CD4-positive, alpha-beta T cell treated with Interleukin-4 for 4 hours (primary cell): Measurements from ENCODE around the gene VPS45.
A peak's percentile ranks its signal among the peaks of the same experiment; 100 is the strongest.

ENCODE experiments used
- DNase-seq: peaks from one replicate; pipeline ENCODE4 v3.0.0-alpha.2; 2020

Gene VPS45

GRCh38 chr1:150076066-150076465, 8.5 kb downstream of the VPS45 start:
- peak; percentile 56 for DNase-seq

- no peak for DNase-seq
Measured at GRCh38 chr1:150076985-150077384, 9.4 kb downstream of the VPS45 start.

- DNase-seq: no peak
Measured at GRCh38 chr1:150080784-150081183, 13.2 kb downstream of the VPS45 start.

DNA sequence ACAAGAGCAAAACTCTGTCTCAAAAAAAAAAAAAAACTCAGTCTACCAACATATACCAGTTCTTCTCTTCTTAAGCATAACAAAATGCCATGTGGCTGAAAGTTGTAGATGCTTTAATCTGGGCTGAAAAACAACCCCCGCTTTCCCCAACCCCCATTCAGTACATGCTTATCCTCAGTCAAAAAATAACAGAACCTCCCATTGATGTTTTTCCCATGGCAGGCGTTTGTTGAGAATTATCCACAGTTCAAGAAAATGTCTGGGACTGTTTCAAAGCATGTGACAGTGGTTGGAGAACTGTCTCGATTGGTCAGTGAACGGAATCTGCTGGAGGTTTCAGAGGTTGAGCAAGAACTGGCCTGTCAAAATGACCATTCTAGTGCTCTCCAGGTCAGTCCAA, 14.9 kb downstream of the VPS45 start:
- no peak for DNase-seq

DNA sequence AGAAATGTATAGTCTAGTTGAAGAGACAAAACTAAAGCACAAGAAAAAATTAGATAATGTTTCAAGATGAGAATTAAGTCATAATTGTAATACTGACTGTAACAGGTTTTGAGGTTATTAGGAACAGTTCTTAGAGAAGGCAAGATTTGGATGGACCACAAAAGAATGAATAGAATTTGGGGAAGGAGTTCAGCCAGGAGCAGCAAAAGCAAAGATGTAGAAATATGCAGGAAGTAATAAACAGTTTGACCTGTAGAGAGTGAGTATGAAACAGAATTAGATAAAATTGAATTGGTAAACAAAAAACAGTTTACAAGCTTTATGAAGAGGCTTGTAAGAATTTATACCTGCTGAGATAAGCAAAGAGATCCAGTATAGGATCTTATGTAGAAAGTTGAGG, 16.3 kb downstream of the VPS45 start:
- DNase-seq: no peak

DNA sequence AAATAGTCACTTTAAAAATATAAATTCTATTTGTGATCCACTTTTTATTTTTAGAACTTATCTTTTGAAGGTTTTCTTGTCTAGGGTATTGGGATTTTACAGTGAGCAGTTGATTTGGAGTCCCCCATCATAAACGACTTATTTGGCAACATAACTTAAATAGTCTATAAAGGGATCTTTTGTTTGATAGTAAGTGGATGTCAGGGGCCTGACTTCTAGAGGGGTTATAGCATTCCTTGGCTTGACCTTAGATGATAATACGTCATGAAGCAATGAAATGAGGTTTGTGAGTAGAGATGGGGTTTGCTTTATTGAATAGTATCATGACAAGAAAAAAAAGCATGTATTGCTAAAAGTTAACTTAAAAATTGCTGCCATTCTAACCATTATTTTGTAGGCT, 17.8 kb downstream of the VPS45 start:
- DNase-seq: no peak

DNA sequence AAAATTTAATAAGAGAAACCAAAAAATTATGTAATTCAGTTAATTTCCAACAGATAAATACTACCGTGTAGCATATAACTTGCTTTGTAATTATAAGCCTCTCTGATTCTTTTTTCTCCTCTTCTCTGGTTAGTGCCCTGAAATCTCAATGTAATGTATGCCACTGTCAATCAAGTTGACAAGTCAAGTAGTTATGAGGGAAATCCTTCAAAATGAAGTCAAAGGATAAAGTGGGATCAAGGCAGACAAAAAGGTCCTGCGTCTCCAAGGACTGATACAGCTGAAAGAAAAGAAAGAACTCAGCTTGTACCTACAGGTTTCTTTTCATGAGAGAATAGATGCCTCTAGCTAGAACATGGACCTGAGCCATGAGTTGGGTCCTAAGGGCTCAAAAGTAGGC, 19.8 kb downstream of the VPS45 start:
- DNase-seq: no peak

- no peak for DNase-seq
Measured at GRCh38 chr1:150089846-150090520, 22.4 kb downstream of the VPS45 start.

- DNase-seq: peak; percentile 37
Measured at GRCh38 chr1:150092180-150092791, 24.7 kb downstream of the VPS45 start.

GRCh38 chr1:150093805-150094204, 26.2 kb downstream of the VPS45 start:
- DNase-seq: no peak

DNA sequence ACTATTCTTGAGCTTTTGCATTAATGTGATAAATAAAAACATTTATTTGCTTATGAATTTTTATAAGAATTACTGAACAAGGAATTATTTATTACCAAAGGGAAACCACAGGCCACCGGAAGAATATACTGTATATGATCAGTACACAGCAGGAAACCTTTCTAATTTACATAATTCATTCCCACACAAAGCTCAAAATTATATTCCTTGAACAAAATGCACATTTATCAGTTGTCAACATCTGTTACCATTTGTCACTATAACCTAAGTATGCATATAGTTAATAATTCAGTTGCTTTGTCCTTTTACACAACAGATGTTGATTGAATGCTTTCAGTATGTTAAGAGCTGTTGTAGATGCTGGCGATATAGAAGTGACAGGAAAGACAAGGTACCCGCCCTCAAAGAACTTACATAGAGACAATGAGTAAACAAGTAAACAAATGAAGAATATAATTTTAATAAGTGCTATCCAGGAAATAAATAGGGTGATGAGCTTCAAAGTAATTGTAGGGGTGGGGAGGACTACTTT, 27.2 kb downstream of the VPS45 start:
- DNase-seq: peak; percentile 29

DNA sequence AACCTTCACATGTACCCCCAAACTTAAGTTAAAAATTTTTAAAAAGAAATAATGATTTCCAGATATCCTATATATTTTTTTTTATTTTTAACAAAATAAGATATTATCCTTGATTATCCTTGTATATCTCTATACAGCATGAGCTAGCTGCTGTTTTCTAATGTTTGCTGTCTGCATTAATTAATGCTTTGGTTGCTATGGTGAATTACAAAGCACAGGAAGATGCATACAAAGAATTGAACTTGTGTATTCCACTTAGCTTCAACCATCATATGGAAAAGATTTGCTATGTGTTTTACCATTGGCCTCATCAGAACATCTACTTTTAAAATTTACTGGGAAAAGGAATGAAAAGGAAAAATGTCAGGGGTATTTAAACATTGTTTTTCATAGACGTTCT, 35.4 kb downstream of the VPS45 start:
- DNase-seq: peak; percentile 51

DNA sequence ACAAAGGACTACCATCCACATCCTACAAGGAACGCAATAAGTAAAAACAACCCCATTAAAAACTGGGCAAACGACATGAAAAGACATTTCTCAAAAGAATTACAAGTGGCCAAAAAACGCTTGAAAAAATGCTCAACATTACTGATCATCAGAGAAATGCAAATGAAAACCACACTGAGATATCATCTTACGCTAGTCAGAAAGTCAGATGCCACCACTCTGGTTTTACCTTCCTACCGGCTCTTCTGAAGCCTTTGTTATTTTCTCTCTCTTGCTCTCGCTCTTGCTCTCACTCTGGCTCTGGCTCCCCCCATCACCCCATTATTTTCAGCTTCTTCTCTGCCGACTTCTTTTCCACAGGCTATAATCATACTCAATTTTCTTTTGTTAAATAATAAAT, 38.8 kb downstream of the VPS45 start:
- peak; percentile 72 for DNase-seq

DNA sequence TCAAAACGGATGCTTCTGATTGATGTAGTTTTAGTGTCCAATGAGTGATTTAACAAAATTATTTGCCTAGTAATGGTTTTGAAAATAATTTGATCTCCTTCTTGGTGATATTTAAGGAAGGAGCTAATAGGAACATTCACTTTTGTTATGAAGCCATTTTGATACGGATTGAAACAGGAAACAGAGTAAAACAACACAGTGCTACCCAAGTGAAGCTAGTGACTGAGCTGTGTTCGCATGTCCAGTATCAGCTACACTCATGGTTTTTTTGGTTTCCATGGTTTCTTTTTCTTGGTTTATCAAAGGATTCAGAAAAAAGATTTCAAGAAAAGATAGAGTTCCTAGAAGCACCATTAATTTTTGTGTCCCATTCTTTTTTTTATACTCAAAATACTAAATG, 42.0 kb downstream of the VPS45 start:
- DNase-seq: peak; percentile 80

DNA sequence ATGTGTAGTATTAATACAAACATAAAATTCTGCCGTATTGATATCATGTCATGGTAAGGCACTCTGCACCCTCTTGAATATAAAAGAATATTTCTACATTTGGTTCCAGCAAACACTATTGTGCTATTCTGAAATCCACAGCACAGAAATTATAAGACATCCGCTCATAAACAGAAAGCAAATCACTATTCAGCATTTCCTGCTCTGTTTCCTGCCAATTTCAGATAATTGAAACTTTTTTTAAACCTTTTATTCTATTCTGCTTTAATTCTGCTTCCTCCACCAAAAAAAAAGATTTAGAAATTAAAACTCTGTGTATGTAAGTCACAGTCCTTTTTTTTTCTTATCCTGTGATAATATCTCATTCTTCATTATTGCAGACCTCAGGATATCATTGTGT, 42.5 kb downstream of the VPS45 start:
- DNase-seq: peak; percentile 53

DNA sequence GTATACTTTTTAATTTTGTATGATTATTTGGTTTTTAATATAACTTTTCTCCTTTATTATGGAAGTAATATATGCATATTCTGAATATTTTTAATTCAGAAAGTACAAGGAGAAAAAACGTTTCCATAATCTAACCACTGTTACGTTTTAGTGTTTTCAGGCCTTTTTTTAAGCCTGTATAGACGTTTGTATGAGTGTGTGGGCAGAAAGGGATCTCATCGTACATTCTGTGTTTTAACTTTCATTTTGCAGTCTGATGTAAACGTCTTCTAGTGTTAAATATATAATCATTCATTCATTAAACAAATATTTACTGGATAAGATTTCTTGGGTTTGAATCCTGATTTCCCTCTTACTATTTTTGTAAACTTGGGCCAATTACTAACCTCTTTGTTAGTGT, 44.1 kb downstream of the VPS45 start:
- peak; percentile 16 for DNase-seq

GRCh38 chr1:150115121-150115520, 47.5 kb downstream of the VPS45 start:
- no peak for DNase-seq

DNA sequence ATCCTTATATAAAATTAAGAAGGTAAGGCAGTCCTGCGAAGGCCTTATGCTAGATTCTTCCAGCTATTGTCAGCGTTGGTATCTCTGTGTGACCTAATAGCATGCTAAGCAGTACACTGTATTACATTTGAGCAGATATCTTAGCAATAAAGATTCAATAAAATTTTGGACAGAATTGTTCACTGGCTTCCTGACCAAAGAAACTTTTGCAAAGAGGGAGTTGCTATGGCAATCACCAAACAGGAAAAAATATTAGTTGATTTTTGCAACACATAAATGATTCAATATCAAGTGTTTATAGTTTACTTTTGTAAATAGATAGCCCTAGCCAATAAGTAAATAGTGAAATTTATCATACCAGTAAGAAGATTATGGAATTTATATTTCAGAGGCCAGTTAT, 51.1 kb downstream of the VPS45 start:
- DNase-seq: peak; percentile 56

DNA sequence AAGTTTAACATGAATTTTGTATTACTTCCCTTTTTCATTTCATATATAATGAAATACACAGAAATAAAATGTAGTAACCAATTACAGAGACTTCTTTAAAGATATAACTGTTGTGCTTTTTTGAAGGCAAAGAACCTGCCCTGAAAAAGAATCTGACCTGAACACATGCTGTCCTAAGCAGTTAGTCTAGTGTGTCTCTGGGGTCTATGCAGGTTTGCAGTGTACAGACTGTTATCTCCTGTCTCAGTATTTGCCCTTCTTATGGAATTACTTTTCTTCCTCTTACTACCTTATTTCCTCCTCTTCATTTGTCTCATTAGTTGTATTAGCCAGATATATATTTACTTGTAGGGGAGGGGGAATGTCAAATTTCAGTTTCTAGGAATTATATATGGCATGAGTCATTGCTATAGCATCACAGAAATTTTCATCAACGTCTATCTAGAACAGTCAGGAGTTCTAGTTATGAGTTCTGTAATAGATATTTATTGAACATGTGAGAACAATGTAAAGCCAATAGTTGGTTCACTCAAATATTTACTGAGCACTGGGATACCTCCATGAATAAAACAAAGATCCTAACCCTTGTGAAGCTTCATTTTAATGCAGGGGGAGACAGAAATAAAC, 53.8 kb downstream of the VPS45 start:
- DNase-seq: no peak

- no peak for DNase-seq
Measured at GRCh38 chr1:150126811-150127210, 59.2 kb downstream of the VPS45 start.

DNA sequence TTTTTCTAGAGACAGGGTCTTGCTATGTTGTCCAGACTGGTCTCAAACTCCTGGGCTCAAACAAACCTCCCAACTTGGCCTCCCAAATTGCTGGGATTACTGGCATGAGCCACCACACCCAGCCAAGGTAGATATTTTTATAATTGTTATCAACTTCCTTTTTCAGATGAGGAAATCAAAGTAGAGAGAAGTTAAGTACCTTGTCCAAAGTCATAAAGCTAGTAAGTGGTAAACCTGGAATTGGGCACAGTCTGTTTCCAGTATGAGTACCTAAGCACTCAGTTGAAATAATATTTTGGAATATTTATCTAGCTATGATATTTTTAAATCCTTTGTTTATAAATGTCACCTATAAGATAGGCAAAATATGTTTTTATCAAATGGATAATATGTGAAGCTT, 59.9 kb downstream of the VPS45 start:
- no peak for DNase-seq

- no peak for DNase-seq
Measured at GRCh38 chr1:150127868-150128267, 60.3 kb downstream of the VPS45 start.

DNA sequence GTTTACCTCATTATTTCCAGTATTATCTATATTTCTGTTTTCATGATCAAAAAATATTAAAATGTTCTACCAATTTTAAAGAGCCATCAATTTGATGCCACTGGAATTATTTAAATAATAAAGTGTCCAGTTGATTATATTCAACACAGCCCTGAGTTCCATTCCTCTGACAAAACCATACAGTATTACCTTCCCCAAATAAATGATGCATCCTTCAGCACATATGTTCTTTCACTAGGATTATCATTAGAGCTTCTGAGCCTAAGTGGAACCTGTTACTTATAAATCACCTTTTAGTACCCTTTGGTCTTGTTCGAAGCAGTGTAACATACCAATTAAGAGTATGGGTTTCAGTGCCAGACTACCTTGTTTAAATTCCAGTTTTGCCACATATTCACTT, 64.8 kb downstream of the VPS45 start:
- DNase-seq: no peak

DNA sequence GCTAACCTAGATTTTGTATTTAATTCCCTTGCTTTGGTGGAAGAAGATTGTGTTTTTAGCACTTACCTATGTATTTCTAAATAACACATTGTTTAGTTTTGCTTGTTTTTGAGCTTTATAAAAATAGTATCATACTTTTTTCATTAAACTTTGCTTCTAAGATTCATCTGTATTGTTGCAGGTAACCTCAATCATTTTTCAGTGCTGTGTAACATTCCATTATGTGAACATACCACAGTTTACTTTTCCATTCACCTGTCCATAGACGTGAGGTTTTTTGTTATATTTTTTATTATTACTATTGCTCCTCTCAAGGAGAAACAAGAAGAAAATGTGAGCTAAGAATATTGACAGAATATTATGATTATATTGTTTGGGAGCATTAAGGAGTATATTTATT, 67.0 kb downstream of the VPS45 start:
- DNase-seq: no peak
